ENCODE data around the gene FGFR2.

FGFR2 gene

GRCh38 chr10:121514141-121514865, 83.9 kb downstream of the FGFR2 start:
- in situ Hi-C loops (cut with MboI; ENCODE audit: low sequenced_read_pairs), result no loop called here
- H3K4me1 ChIP-seq, result peaks cover 4% of the 10 kb centered on the region
- no peaks in the 10 kb centered on the region for H3K27me3 ChIP-seq (ENCODE audit: low read depth)
- DNase-seq (ENCODE audit: low spot score in 2 of 2), result peak in 1 of 2 experiments; percentile 39
- no peaks in the 10 kb centered on the region for H3K9me3 ChIP-seq
- no peak overlapping the region for H3K4me3 ChIP-seq
- peaks cover 69% of the 10 kb centered on the region for H3K36me3 ChIP-seq (replicated peaks)

DNA sequence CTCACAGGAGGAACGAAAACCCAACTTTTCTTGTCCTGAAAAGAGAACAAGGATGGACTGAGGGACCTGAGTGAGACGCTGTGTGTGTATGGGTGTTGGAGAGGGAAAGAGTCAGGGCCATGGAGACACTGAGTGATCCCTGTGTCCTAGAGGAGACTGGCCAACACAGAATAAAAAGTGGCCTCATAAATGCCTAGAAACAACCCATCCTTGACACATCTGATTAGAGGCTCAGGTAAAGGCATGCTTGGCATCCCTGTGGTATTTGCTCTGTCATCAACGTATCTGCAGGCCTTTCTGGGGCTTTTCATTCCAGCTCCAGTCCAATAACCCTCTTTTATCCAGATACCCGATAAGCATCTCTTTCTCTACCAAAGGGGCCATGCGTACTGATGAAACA, 86.3 kb downstream of the FGFR2 start:
- H3K4me1 ChIP-seq, result peaks cover 4% of the 10 kb centered on the region
- no peak for DNase-seq (ENCODE audit: low spot score in 2 of 2)
- H3K4me3 ChIP-seq, result no peak overlapping the region
- H3K36me3 ChIP-seq (replicated peaks), result peaks cover 70% of the 10 kb centered on the region
- H3K27me3 ChIP-seq (ENCODE audit: low read depth), result no peaks in the 10 kb centered on the region
- no peaks in the 10 kb centered on the region for H3K9me3 ChIP-seq
- in situ Hi-C loops (cut with MboI; ENCODE audit: low sequenced_read_pairs), result no loop called here

GRCh38 chr10:121511460-121511859, 86.8 kb downstream of the FGFR2 start:
- H3K4me1 ChIP-seq, result peaks cover 4% of the 10 kb centered on the region
- H3K9me3 ChIP-seq, result no peaks in the 10 kb centered on the region
- H3K27me3 ChIP-seq (ENCODE audit: low read depth), result no peaks in the 10 kb centered on the region
- no peak overlapping the region for H3K4me3 ChIP-seq
- in situ Hi-C loops (cut with MboI; ENCODE audit: low sequenced_read_pairs), result no loop called here
- H3K36me3 ChIP-seq (replicated peaks), result peaks cover 70% of the 10 kb centered on the region
- DNase-seq (ENCODE audit: low spot score in 2 of 2), result no peak

GRCh38 chr10:121510201-121510771, 88.0 kb downstream of the FGFR2 start:
- Histone ChIP-seq H3K4me3 (no peak overlapping the region), H3K4me1 (peaks cover 4% of the 10 kb centered on the region), H3K36me3 (replicated peaks) (peaks cover 62% of the 10 kb centered on the region), H3K27me3 (ENCODE audit: low read depth) (no peaks in the 10 kb centered on the region), H3K9me3 (no peaks in the 10 kb centered on the region)
- in situ Hi-C loops (cut with MboI; ENCODE audit: low sequenced_read_pairs), result no loop called here
- no peak for DNase-seq (ENCODE audit: low spot score in 2 of 2)

GRCh38 chr10:121509796-121510195, 88.4 kb downstream of the FGFR2 start:
- Histone ChIP-seq H3K9me3 (no peaks in the 10 kb centered on the region), H3K4me3 (no peak overlapping the region), H3K27me3 (ENCODE audit: low read depth) (no peaks in the 10 kb centered on the region), H3K36me3 (replicated peaks) (peaks cover 60% of the 10 kb centered on the region), H3K4me1 (peaks cover 3% of the 10 kb centered on the region)
- in situ Hi-C loops (cut with MboI; ENCODE audit: low sequenced_read_pairs), result no loop called here
- DNase-seq (ENCODE audit: low spot score in 2 of 2), result no peak

DNA sequence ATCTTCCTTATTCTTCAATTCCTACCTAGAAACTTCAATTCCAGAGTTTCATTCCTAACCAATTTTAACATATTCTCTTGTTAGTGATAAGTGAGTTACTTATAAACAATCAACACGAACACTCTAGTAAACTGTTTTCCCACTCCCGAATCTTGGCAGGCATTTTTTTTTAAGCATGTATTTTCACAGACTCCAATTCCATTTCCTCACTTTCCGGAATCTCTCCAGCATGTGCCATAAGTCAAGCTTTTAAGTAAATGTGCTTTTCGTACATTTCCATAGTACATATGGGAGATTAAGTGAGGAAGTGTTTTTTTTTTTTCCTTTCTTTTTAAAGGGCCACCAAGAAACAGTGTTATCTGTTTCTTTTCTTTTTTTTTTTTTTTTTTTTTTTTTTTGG, 89.1 kb downstream of the FGFR2 start:
- Histone ChIP-seq H3K4me3 (no peak overlapping the region), H3K9me3 (no peaks in the 10 kb centered on the region), H3K27me3 (ENCODE audit: low read depth) (no peaks in the 10 kb centered on the region), H3K4me1 (no peaks in the 10 kb centered on the region; the same call in none of the 2 replicates), H3K36me3 (replicated peaks) (peaks cover 58% of the 10 kb centered on the region)
- in situ Hi-C loops (cut with MboI; ENCODE audit: low sequenced_read_pairs), result no loop called here
- DNase-seq (ENCODE audit: low spot score in 2 of 2), result no peak

DNA sequence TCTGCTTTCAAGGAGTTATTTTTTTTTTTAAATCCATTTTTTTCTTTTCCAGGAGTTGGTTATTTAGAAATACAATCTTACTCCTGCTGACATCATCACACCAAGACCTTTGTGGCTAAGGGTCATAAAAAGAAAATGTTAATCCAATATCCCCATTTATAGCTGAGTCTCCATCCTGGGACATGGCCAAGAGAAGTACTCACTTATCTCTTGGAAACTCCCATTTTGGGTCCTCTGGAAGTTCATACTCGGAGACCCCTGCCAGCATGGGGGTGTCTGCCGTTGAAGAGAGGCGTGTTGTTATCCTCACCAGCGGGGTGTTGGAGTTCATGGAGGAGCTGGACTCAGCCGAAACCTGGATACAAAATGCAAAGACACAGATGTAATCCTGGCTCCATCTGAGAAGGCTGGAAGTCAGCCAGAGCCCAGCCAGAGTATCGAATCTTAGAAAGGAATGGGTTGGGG, 94.6 kb downstream of the FGFR2 start:
- Histone ChIP-seq H3K27me3 (ENCODE audit: low read depth) (no peaks in the 10 kb centered on the region), H3K4me3 (no peak overlapping the region), H3K4me1 (peaks cover 14% of the 10 kb centered on the region), H3K9me3 (no peaks in the 10 kb centered on the region), H3K36me3 (replicated peaks) (peaks cover 79% of the 10 kb centered on the region)
- DNase-seq (ENCODE audit: low spot score in 2 of 2), result no peak
- in situ Hi-C loops (cut with MboI; ENCODE audit: low sequenced_read_pairs), result no loop called here

- in situ Hi-C loops (cut with MboI; ENCODE audit: low sequenced_read_pairs), result no loop called here
These were observed 96.4 kb downstream of the FGFR2 start for GRCh38 chr10:121501796-121502195.

DNA sequence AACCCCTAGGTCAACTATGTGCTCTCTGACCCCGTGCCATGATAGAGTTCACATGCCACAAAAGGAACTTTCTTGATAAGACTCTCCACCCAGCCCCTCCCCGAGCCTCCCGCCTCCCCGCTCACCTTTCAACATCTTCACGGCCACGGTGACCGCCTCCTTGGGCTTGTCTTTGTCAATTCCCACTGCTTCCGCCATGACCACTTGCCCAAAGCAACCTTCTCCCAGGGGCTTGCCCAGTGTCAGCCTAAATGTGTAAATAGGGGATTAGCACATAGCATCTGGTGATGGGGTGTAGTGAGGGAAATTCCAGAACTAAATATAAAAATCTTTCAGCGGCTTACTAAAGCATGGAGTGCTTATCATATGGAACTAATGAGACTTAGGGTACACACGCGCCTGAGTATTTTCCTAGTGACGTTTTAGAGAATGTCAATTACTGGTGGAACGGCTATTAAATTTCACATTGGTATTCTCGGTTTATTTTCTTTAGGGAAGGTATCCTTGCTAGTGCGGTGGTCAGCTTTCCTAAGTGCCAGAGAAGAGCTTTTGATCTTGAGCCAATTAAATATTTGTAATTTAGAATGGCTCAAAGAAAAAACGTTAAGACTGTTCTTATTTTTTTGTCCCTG, 97.4 kb downstream of the FGFR2 start:
- H3K27me3 ChIP-seq (ENCODE audit: low read depth), result no peaks in the 10 kb centered on the region
- in situ Hi-C loops (cut with MboI; ENCODE audit: low sequenced_read_pairs), result no loop called here
- H3K9me3 ChIP-seq, result no peaks in the 10 kb centered on the region
- H3K4me3 ChIP-seq, result no peak overlapping the region
- H3K4me1 ChIP-seq, result peaks cover 14% of the 10 kb centered on the region
- DNase-seq (ENCODE audit: low spot score in 2 of 2), result no peak
- H3K36me3 ChIP-seq (replicated peaks), result peaks cover 80% of the 10 kb centered on the region

More at GRCh38 chr10:121501796-121502195, 96.4 kb downstream of the FGFR2 start:
- Histone ChIP-seq H3K9me3 (no peaks in the 10 kb centered on the region), H3K4me1 (peaks cover 14% of the 10 kb centered on the region), H3K27me3 (ENCODE audit: low read depth) (no peaks in the 10 kb centered on the region), H3K36me3 (replicated peaks) (peaks cover 78% of the 10 kb centered on the region), H3K4me3 (no peak overlapping the region)
- DNase-seq (ENCODE audit: low spot score in 2 of 2), result no peak

GRCh38 chr10:121497513-121498470, 100.5 kb downstream of the FGFR2 start:
- H3K9me3 ChIP-seq, result no peaks in the 10 kb centered on the region
- DNase-seq (ENCODE audit: low spot score in 2 of 2), result no peak
- H3K27me3 ChIP-seq (ENCODE audit: low read depth), result no peaks in the 10 kb centered on the region
- peaks cover 14% of the 10 kb centered on the region for H3K4me1 ChIP-seq
- no peak overlapping the region for H3K4me3 ChIP-seq
- H3K36me3 ChIP-seq (replicated peaks), result peaks cover 81% of the 10 kb centered on the region
- in situ Hi-C loops (cut with MboI; ENCODE audit: low sequenced_read_pairs), result no loop called here

GRCh38 chr10:121495719-121496118, 102.5 kb downstream of the FGFR2 start:
- Histone ChIP-seq H3K4me1 (no peaks in the 10 kb centered on the region), H3K36me3 (replicated peaks) (peaks cover 76% of the 10 kb centered on the region), H3K4me3 (no peak overlapping the region), H3K27me3 (ENCODE audit: low read depth) (no peaks in the 10 kb centered on the region), H3K9me3 (no peaks in the 10 kb centered on the region)
- DNase-seq (ENCODE audit: low spot score in 2 of 2), result no peak
- in situ Hi-C loops (cut with MboI; ENCODE audit: low sequenced_read_pairs), result no loop called here

- in situ Hi-C loops (cut with MboI; ENCODE audit: low sequenced_read_pairs), result no loop called here
- H3K9me3 ChIP-seq, result no peaks in the 10 kb centered on the region
- DNase-seq (ENCODE audit: low spot score in 2 of 2), result no peak
- no peaks in the 10 kb centered on the region for H3K27me3 ChIP-seq (ENCODE audit: low read depth)
- no peaks in the 10 kb centered on the region for H3K4me1 ChIP-seq
- no peak overlapping the region for H3K4me3 ChIP-seq
- peaks cover 66% of the 10 kb centered on the region for H3K36me3 ChIP-seq (replicated peaks)
These were observed 103.9 kb downstream of the FGFR2 start for GRCh38 chr10:121494296-121494695.

- Histone ChIP-seq H3K4me1 (no peaks in the 10 kb centered on the region), H3K9me3 (no peaks in the 10 kb centered on the region), H3K4me3 (no peak overlapping the region), H3K27me3 (ENCODE audit: low read depth) (no peaks in the 10 kb centered on the region), H3K36me3 (replicated peaks) (peaks cover 58% of the 10 kb centered on the region)
- no peak for DNase-seq (ENCODE audit: low spot score in 2 of 2)
- in situ Hi-C loops (cut with MboI; ENCODE audit: low sequenced_read_pairs), result no loop called here
These were observed 104.7 kb downstream of the FGFR2 start for GRCh38 chr10:121493521-121493920.
